AG09309 (cell line): ENCODE measurements around the gene PSPC1.
"Not testable (repeated sequence)": the region's sequence is repeated elsewhere in the genome, so short reads cannot be mapped to it uniquely, and the experiment has no call there.

Experiments
- DNase-seq: peaks from one replicate; pipeline ENCODE4 v3.0.0-alpha.2; 2010; ENCODE audit warnings: low read depth
- H3K4me3 ChIP-seq: 2 replicates; pipeline ENCODE4 v1.5.1; 2011; ENCODE audit warnings: mild to moderate bottlenecking, low read depth, low read length, moderate library complexity; ENCODE audit not compliant: control insufficient read depth
- CTCF ChIP-seq: IDR thresholded peaks from 2 replicates; pipeline ENCODE4 v1.5.1; 2011; ENCODE audit warnings: mild to moderate bottlenecking, low read depth, low read length, inconsistent platforms; ENCODE audit not compliant: insufficient read depth, control insufficient read depth; ENCODE audit errors: missing control alignments

PSPC1 gene

GRCh38 chr13:19782049-19782726 lies 557 bp downstream of the PSPC1 start:
- DNase-seq = peak; percentile 5

GRCh38 chr13:19781526-19781925 lies 1.2 kb downstream of the PSPC1 start:
- TF ChIP-seq CTCF = no peak
- peak overlapping the region; percentile 51 for H3K4me3 ChIP-seq
- DNase-seq = no peak

More at GRCh38 chr13:19782049-19782726, 557 bp downstream of the PSPC1 start:
- no peak for TF ChIP-seq CTCF
- H3K4me3 ChIP-seq = peak overlapping the region; percentile 51

- DNase-seq = not testable (repeated sequence)
- peak overlapping the region; percentile 51 for H3K4me3 ChIP-seq
Measured at GRCh38 chr13:19780753-19781418, 1.9 kb downstream of the PSPC1 start.

- DNase-seq = no peak
- no peak overlapping the region for H3K4me3 ChIP-seq
- TF ChIP-seq CTCF = no peak
Measured at GRCh38 chr13:19772306-19772705, 10.4 kb downstream of the PSPC1 start.

GRCh38 chr13:19769854-19770253 lies 12.9 kb downstream of the PSPC1 start:
- H3K4me3 ChIP-seq = no peak overlapping the region
- no peak for DNase-seq
- no peak for TF ChIP-seq CTCF

GRCh38 chr13:19767966-19768365 lies 14.8 kb downstream of the PSPC1 start:
- no peak for DNase-seq
- no peak for TF ChIP-seq CTCF

GRCh38 chr13:19766591-19766990 lies 16.2 kb downstream of the PSPC1 start:
- no peak for DNase-seq
- no peak overlapping the region for H3K4me3 ChIP-seq
- no peak for TF ChIP-seq CTCF

More at GRCh38 chr13:19767966-19768365, 14.8 kb downstream of the PSPC1 start:
- no peak overlapping the region for H3K4me3 ChIP-seq
